OCI-LY1 (cell line): ENCODE measurements around the gene ARF5.

Source experiments
- CTCF ChIP-seq: fragments of 200-600 bp; sonication (generic), shearing (Covaris generic); IDR thresholded peaks from 2 replicates; pipeline ENCODE4 v1.5.1; 2017; ENCODE audit warnings: mild to moderate bottlenecking, antibody characterized with exemption, low read length, moderate library complexity, mixed read lengths
- EZH2 ChIP-seq: fragments of 200-600 bp; sonication (generic), shearing (Covaris generic); IDR thresholded peaks from 2 replicates; pipeline ENCODE4 v1.8.0; 2017; ENCODE audit warnings: borderline replicate concordance, mixed run types, mild to moderate bottlenecking, antibody characterized with exemption, low read length, moderate library complexity, mixed read lengths

GRCh38 chr7:127586346-127586745, 1.9 kb upstream of the ARF5 start:
- no peak for TF ChIP-seq CTCF
- TF ChIP-seq EZH2: no peak
